ENCODE data around the gene CAPN5. TPM values are rescaled to one million over a fixed set of nuclear protein-coding genes. Genes with fewer than 3 reads are reported as not detected.

CAPN5 gene
- polyA plus RNA-seq, 2 donors: 26.6 to 27.8 TPM

DNA sequence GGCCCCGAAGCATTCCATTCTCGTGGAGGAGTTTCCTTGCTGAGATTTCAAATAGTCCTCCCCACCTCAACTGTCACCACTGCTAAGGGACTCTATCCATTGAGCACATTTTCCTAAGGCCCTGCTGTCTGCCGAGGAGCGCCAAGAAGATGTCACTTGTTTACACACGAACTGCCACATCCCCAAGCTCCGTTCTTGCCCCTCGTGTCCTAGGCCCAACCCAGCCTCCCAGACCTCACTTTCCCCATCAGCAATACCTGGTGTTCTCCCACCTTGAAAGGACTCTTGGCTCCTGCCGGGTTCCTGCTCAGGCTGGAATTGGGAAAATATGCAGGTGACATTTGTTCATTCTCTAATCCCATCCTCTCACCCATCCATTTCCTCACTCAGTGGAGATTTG lies 57.3 kb downstream of the CAPN5 start:
- peaks cover 4 to 9% of the 10 kb centered on the region in 2 donors for H3K4me1 ChIP-seq (ENCODE audit: control insufficient read depth in 2 of 2, insufficient read depth in 2 of 2, low read length in 1 of 2)
- H3K4me3 ChIP-seq (ENCODE audit: low read depth in 1 of 2, low read length in 2 of 2): no peak overlapping the region
- peaks cover 0 to 25% of the 10 kb centered on the region in 2 donors for H3K36me3 ChIP-seq (ENCODE audit: control insufficient read depth in 2 of 2, insufficient read depth in 2 of 2, low read length in 1 of 2)
- WGBS, 2 donors: 86 to 90% methylated on average over 8 of the region's 8 CpGs
- no peak overlapping the region for H3K27ac ChIP-seq (ENCODE audit: low read depth in 2 of 2, low read length in 1 of 2)
- no peaks in the 10 kb centered on the region for H3K27me3 ChIP-seq (ENCODE audit: control insufficient read depth in 1 of 2, insufficient read depth in 2 of 2, low read length in 2 of 2)
- no peaks in the 10 kb centered on the region for H3K9me3 ChIP-seq (ENCODE audit: control insufficient read depth in 2 of 2, insufficient read depth in 1 of 2, low read depth in 1 of 2, low read length in 1 of 2)

DNA sequence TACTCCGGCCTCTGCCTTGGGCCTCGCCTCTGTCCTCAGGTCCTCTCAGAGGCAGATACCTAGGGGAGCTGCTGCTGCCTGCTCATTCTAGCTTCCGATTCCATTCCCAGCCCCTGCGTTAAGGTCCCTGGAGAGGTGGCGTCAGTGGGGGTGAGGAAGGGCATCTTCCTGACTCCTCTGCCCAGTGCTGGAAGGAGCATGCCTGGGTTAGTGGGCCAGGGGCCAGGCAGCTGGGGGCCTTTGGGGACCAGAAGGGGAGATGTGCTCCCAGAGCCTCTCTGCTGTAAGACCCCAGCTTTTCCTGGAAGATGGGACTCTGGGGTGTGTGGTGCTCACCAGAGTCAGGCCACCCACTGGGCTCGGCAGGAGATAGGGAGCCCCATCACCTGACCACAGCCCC lies 57.7 kb downstream of the CAPN5 start:
- no peak overlapping the region for H3K27ac ChIP-seq (ENCODE audit: low read depth in 2 of 2, low read length in 1 of 2)
- H3K36me3 ChIP-seq (ENCODE audit: control insufficient read depth in 2 of 2, insufficient read depth in 2 of 2, low read length in 1 of 2): peaks cover 0 to 21% of the 10 kb centered on the region in 2 donors
- H3K4me3 ChIP-seq (ENCODE audit: low read depth in 1 of 2, low read length in 2 of 2): no peak overlapping the region
- 88 to 89% methylated on average over 5 to 6 of the region's 6 CpGs for WGBS, 2 donors
- H3K27me3 ChIP-seq (ENCODE audit: control insufficient read depth in 1 of 2, insufficient read depth in 2 of 2, low read length in 2 of 2): no peaks in the 10 kb centered on the region
- H3K4me1 ChIP-seq (ENCODE audit: control insufficient read depth in 2 of 2, insufficient read depth in 2 of 2, low read length in 1 of 2): peaks cover 4 to 9% of the 10 kb centered on the region in 2 donors
- no peaks in the 10 kb centered on the region for H3K9me3 ChIP-seq (ENCODE audit: control insufficient read depth in 2 of 2, insufficient read depth in 1 of 2, low read depth in 1 of 2, low read length in 1 of 2)

DNA sequence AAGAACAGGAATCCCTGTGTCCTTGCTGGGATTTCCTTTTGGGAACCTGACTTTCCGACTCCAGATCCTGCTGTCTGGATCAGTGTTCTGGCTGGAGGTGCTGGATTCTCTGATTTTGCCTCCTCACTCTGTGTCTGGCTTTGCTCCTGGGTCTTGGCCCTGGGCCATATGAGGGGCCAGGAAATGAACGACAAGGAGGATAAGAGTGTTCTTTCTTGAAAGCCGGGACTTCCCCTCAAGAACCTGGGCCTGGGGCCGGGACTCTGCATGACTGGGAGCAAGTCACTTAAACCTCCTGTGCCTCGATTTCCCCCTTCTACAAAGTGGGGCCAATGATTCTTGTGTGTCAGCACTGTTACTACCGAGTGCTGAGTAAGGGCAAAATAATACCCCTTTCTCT lies 58.4 kb downstream of the CAPN5 start:
- Histone ChIP-seq H3K36me3 (ENCODE audit: control insufficient read depth in 2 of 2, insufficient read depth in 2 of 2, low read length in 1 of 2) (peaks cover 0 to 18% of the 10 kb centered on the region in 2 donors), H3K9me3 (ENCODE audit: control insufficient read depth in 2 of 2, insufficient read depth in 1 of 2, low read depth in 1 of 2, low read length in 1 of 2) (no peaks in the 10 kb centered on the region), H3K27ac (ENCODE audit: low read depth in 2 of 2, low read length in 1 of 2) (no peak overlapping the region), H3K4me3 (ENCODE audit: low read depth in 1 of 2, low read length in 2 of 2) (no peak overlapping the region), H3K27me3 (ENCODE audit: control insufficient read depth in 1 of 2, insufficient read depth in 2 of 2, low read length in 2 of 2) (no peaks in the 10 kb centered on the region), H3K4me1 (ENCODE audit: control insufficient read depth in 2 of 2, insufficient read depth in 2 of 2, low read length in 1 of 2) (peaks cover 4 to 9% of the 10 kb centered on the region in 2 donors)
- 68% methylated on average over 6 of the region's 6 CpGs for WGBS, 2 donors

DNA sequence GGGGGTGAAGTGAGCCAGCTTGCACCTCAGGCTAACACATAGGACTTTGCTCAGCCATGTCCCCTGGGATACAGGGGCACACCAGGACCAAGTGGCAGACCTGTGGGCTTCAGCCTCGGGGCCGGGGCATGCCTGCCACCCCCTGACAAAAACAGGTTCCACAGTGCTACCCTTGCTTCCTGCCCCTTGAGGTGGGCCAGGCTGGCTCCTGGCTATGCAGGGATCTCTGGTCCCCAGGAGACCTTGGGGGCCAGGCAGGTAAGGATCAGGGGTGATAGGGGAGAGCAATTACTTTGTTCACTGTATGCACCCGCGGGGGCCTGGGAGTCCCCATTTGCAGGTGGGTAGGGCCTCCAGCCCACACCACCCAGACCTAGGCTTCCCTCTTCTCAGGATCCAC lies 58.9 kb downstream of the CAPN5 start:
- H3K9me3 ChIP-seq (ENCODE audit: control insufficient read depth in 2 of 2, insufficient read depth in 1 of 2, low read depth in 1 of 2, low read length in 1 of 2): no peaks in the 10 kb centered on the region
- no peak overlapping the region for H3K27ac ChIP-seq (ENCODE audit: low read depth in 2 of 2, low read length in 1 of 2)
- peaks cover 0 to 14% of the 10 kb centered on the region in 2 donors for H3K36me3 ChIP-seq (ENCODE audit: control insufficient read depth in 2 of 2, insufficient read depth in 2 of 2, low read length in 1 of 2)
- 85 to 89% methylated on average over 4 of the region's 4 CpGs for WGBS, 2 donors
- H3K4me3 ChIP-seq (ENCODE audit: low read depth in 1 of 2, low read length in 2 of 2): no peak overlapping the region
- H3K27me3 ChIP-seq (ENCODE audit: control insufficient read depth in 1 of 2, insufficient read depth in 2 of 2, low read length in 2 of 2): no peaks in the 10 kb centered on the region
- H3K4me1 ChIP-seq (ENCODE audit: control insufficient read depth in 2 of 2, insufficient read depth in 2 of 2, low read length in 1 of 2): peaks cover 4 to 9% of the 10 kb centered on the region in 2 donors

DNA sequence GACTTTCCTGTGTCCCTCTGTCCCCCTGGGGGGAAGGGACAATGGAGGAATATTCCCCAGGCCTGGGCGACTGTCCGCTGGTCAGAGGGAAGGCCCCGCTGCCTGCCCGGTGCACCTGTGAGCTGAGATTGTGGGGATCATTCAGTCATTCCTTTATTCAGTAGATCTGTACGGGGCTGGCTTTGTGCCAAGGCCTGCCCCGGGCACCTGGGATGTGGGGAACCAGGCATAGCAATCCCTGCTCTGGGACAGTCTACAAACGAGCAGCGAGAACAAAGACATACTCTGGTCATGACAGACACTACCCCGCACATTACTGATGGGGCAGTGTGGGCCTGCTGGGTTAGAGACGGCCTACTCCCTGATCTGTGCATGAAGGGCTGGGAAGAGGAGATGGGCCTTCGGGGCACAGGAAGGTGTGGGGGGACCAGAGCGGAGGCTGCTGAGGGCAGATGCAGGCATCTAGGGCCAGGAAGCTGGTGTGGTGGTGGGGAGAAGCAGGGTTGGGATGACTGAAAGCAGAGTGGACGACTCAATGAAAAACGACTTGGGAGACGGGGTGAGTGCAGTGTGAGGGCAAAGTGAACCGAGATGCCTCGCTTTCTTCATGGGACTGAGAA lies 59.5 kb downstream of the CAPN5 start:
- H3K27ac ChIP-seq (ENCODE audit: low read depth in 2 of 2, low read length in 1 of 2): no peak overlapping the region
- H3K4me1 ChIP-seq (ENCODE audit: control insufficient read depth in 2 of 2, insufficient read depth in 2 of 2, low read length in 1 of 2): peaks cover 4 to 12% of the 10 kb centered on the region in 2 donors
- H3K4me3 ChIP-seq (ENCODE audit: low read depth in 1 of 2, low read length in 2 of 2): no peak overlapping the region
- H3K27me3 ChIP-seq (ENCODE audit: control insufficient read depth in 1 of 2, insufficient read depth in 2 of 2, low read length in 2 of 2): no peaks in the 10 kb centered on the region
- 71 to 73% methylated on average over 17 of the region's 17 CpGs for WGBS, 2 donors
- no peaks in the 10 kb centered on the region for H3K9me3 ChIP-seq (ENCODE audit: control insufficient read depth in 2 of 2, insufficient read depth in 1 of 2, low read depth in 1 of 2, low read length in 1 of 2)
- H3K36me3 ChIP-seq (ENCODE audit: control insufficient read depth in 2 of 2, insufficient read depth in 2 of 2, low read length in 1 of 2): peaks cover 0 to 10% of the 10 kb centered on the region in 2 donors

DNA sequence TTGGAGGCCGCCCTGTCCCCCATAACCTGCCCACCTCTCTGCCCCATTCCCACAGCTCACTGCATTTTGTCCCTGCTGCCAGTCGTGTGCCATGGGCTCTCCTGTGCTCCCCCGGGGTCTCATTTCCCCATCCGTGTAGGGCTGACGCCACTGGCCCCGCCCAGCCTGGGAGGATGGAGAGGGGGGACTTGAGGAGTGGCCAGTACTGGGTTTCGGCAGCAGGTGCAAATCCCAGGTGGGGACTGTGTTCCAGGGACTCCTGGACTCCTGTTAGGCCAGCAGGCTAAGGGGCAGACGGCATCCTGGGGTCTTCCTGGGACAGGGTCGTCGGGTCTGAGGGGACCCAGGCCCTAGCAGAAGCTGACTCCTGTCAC lies 60.1 kb downstream of the CAPN5 start:
- Histone ChIP-seq H3K9me3 (ENCODE audit: control insufficient read depth in 2 of 2, insufficient read depth in 1 of 2, low read depth in 1 of 2, low read length in 1 of 2) (no peaks in the 10 kb centered on the region), H3K4me1 (ENCODE audit: control insufficient read depth in 2 of 2, insufficient read depth in 2 of 2, low read length in 1 of 2) (peaks cover 4 to 12% of the 10 kb centered on the region in 2 donors), H3K27ac (ENCODE audit: low read depth in 2 of 2, low read length in 1 of 2) (no peak overlapping the region), H3K27me3 (ENCODE audit: control insufficient read depth in 1 of 2, insufficient read depth in 2 of 2, low read length in 2 of 2) (no peaks in the 10 kb centered on the region), H3K4me3 (ENCODE audit: low read depth in 1 of 2, low read length in 2 of 2) (peak overlapping the region in 1 of 2 donors; percentile 34), H3K36me3 (ENCODE audit: control insufficient read depth in 2 of 2, insufficient read depth in 2 of 2, low read length in 1 of 2) (peaks cover 0 to 7% of the 10 kb centered on the region in 2 donors)
- WGBS, 2 donors: 17% methylated on average over 10 of the region's 10 CpGs

DNA sequence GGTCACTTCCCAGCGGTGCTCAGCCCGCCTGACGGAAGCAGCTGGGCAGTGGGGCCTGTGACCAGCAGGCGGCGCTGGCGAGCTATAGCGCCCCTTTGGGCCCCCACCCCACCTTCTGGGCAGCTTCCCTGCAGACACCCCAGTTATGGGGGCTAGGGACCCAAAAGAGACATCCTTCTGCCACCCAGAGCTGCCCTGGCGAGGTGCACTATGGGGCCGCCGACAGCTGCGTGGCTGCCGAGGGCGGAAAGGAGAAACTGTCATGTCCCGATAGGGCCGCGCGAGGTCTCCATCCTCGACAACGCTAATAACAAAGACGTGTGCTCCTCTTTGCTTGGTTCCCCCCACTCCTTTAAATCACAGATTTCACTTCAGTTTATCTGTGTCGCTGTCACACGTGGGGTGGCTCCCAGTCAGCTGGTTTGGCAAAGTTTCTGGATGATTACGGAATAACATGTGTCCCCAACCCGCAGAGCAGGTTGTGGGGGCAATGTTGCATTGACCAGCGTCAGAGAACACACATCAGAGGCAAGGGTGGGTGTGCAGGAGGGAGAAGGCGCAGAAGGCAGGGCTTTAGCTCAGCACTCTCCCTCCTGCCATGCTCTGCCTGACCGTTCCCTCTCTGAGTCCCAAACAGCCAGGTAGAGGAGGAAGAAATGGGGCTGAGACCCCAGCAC lies 60.6 kb downstream of the CAPN5 start:
- no peaks in the 10 kb centered on the region for H3K9me3 ChIP-seq (ENCODE audit: control insufficient read depth in 2 of 2, insufficient read depth in 1 of 2, low read depth in 1 of 2, low read length in 1 of 2)
- peaks cover 0 to 7% of the 10 kb centered on the region in 2 donors for H3K36me3 ChIP-seq (ENCODE audit: control insufficient read depth in 2 of 2, insufficient read depth in 2 of 2, low read length in 1 of 2)
- WGBS, 2 donors: 4 to 5% methylated on average over 27 of the region's 27 CpGs
- no peaks in the 10 kb centered on the region for H3K27me3 ChIP-seq (ENCODE audit: control insufficient read depth in 1 of 2, insufficient read depth in 2 of 2, low read length in 2 of 2)
- peaks cover 4 to 12% of the 10 kb centered on the region in 2 donors for H3K4me1 ChIP-seq (ENCODE audit: control insufficient read depth in 2 of 2, insufficient read depth in 2 of 2, low read length in 1 of 2)
- peak overlapping the region in 1 of 2 donors; percentile 34 for H3K4me3 ChIP-seq (ENCODE audit: low read depth in 1 of 2, low read length in 2 of 2)
- no peak overlapping the region for H3K27ac ChIP-seq (ENCODE audit: low read depth in 2 of 2, low read length in 1 of 2)

DNA sequence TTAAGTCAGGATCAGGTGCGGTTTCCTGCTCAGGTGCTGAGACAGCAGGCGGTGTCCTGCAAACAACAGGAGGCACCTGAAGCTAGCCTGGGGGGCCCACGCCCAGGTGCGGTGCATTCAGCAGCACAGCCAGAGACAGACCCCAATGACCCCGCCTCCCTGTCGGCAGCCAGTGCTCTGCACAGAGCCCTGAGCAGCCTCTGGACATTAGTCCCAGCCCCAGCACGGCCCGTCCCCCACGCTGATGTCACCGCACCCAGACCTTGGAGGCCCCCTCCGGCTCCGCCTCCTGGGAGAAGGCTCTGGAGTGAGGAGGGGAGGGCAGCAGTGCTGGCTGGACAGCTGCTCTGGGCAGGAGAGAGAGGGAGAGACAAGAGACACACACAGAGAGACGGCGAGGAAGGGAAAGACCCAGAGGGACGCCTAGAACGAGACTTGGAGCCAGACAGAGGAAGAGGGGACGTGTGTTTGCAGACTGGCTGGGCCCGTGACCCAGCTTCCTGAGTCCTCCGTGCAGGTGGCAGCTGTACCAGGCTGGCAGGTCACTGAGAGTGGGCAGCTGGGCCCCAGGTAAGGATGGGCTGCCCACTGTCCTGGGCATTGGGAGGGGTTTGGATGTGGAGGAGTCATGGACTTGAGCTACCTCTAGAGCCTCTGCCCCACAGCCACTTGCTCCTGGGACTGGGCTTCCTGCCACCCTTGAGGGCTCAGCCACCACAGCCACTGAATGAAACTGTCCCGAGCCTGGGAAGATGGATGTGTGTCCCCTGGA lies 61.3 kb downstream of the CAPN5 start, which contains the start of gene MYO7A:
TSS of gene MYO7A (plus strand) at position 327 of the 772 bp plus-strand sequence. CDS start 2,389 bp downstream, outside the sequence.
- H3K4me3 ChIP-seq (ENCODE audit: low read depth in 1 of 2, low read length in 2 of 2): peak within 1 kb of the TSS in 1 of 2 donors; percentile 34
- H3K4me1 ChIP-seq (ENCODE audit: control insufficient read depth in 2 of 2, insufficient read depth in 2 of 2, low read length in 1 of 2): peaks cover 4 to 12% of the 10 kb centered on the region in 2 donors
- H3K9me3 ChIP-seq (ENCODE audit: control insufficient read depth in 2 of 2, insufficient read depth in 1 of 2, low read depth in 1 of 2, low read length in 1 of 2): no peaks in the 10 kb centered on the region
- peaks cover 0 to 7% of the 10 kb centered on the region in 2 donors for H3K36me3 ChIP-seq (ENCODE audit: control insufficient read depth in 2 of 2, insufficient read depth in 2 of 2, low read length in 1 of 2)
- no peak within 1 kb of the TSS for H3K27ac ChIP-seq (ENCODE audit: low read depth in 2 of 2, low read length in 1 of 2)
- WGBS, 2 donors: 28 to 29% methylated on average over 19 to 20 of the region's 20 CpGs
- no peaks in the 10 kb centered on the region for H3K27me3 ChIP-seq (ENCODE audit: control insufficient read depth in 1 of 2, insufficient read depth in 2 of 2, low read length in 2 of 2)

DNA sequence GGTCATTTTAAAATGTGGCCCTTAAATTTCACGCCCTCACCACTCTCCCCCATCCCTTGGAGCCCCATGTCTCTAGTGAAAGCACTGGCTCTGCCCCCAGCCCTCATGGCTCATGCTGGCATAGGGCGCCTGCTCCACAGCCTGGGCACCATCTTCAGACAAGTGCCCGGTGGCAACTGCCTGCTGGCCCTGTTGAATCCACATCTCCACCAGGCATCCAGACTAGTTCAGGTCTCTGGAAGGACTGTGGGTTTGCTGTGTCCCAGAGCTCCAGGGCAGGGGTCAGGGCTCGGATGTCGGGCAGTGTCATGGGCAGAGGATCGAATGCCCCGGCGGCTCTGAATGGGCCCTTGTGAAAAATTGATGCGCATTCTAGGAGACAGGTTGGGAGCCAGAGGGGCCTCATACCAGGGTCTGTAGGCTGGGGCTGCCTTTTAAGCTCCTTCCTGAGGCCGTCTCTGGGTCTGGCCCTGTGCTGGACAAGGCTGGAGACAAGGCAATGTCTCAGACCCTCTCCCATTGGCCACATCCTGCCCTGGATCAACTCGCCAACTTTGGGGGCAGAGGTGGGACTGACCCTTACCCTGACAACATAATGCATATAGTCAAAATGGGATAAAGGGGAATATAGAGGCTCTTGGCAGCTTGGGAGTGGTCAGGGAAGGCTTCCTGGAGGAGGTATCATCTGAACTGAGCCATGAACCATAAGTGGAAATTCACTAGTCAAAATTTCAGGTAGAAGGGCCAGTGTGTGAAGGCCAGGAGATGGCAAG lies 62.5 kb downstream of the CAPN5 start:
- Histone ChIP-seq H3K27me3 (ENCODE audit: control insufficient read depth in 1 of 2, insufficient read depth in 2 of 2, low read length in 2 of 2) (no peaks in the 10 kb centered on the region), H3K36me3 (ENCODE audit: control insufficient read depth in 2 of 2, insufficient read depth in 2 of 2, low read length in 1 of 2) (peaks cover 0 to 3% of the 10 kb centered on the region in 2 donors), H3K9me3 (ENCODE audit: control insufficient read depth in 2 of 2, insufficient read depth in 1 of 2, low read depth in 1 of 2, low read length in 1 of 2) (no peaks in the 10 kb centered on the region), H3K4me1 (ENCODE audit: control insufficient read depth in 2 of 2, insufficient read depth in 2 of 2, low read length in 1 of 2) (peaks cover 4 to 12% of the 10 kb centered on the region in 2 donors), H3K4me3 (ENCODE audit: low read depth in 1 of 2, low read length in 2 of 2) (no peak overlapping the region), H3K27ac (ENCODE audit: low read depth in 2 of 2, low read length in 1 of 2) (no peak overlapping the region)
- 86 to 89% methylated on average over 11 of the region's 11 CpGs for WGBS, 2 donors
